AG04450 (cell line): ENCODE measurements around the gene PRR5L. TPM values are rescaled to one million over a fixed set of nuclear protein-coding genes. Genes with fewer than 3 reads are reported as not detected.

Experiments used
- CTCF ChIA-PET: fragments of 300-600, 350-600 bp; formaldehyde crosslinking; extraction: SDS; loops from one replicate; lab custom pipeline; 2022; ENCODE audit warnings: antibody characterized with exemption, inconsistent platforms; lab: Charles Lee
- POLR2A ChIA-PET: fragments of 350-600 bp; formaldehyde crosslinking; extraction: SDS; loops from one replicate; lab custom pipeline; 2021; ENCODE audit warnings: antibody characterized with exemption, inconsistent platforms; lab: Yijun Ruan, JAX
- DNase-seq: peaks from one replicate; pipeline ENCODE4 v3.0.0-alpha.2; 2011; ENCODE audit warnings: low read depth, low spot score
- H3K27ac ChIP-seq: one replicate; pipeline ENCODE4 v1.5.1; 2012; ENCODE audit warnings: low read depth, low read length, control low read depth
- H3K27me3 ChIP-seq: one replicate; pipeline ENCODE4 v1.6.0; 2012; ENCODE audit warnings: low read length; ENCODE audit not compliant: control insufficient read depth, insufficient read depth
- H3K4me3 ChIP-seq: 2 replicates; pipeline ENCODE4 v1.5.1; 2011; ENCODE audit warnings: mild to moderate bottlenecking, low read depth, low read length, control low read depth
- H3K9me3 ChIP-seq: 2 replicates; pipeline ENCODE4 v1.5.1; 2012; ENCODE audit warnings: low read length; ENCODE audit not compliant: control insufficient read depth, insufficient read depth
- CTCF ChIP-seq: IDR thresholded peaks from 2 replicates; pipeline ENCODE4 v1.5.1; 2011; ENCODE audit warnings: low read depth, low read length, control low read depth, inconsistent platforms
- polyA plus RNA-seq: library from polyadenylated mRNA; depleted of rRNA; stranded (reverse); fragments of >200 nt; gene quantifications from 2 replicates; pipeline ENCODE4 v1.2.3, GENCODE V29; 2011

Gene PRR5L
- polyA plus RNA-seq, 1 experiment, result 3.4 TPM

GRCh38 chr11:36278531-36279282 is 17.4 kb upstream of the PRR5L start:
- Histone ChIP-seq H3K4me3 (no peak overlapping the region), H3K27ac (no peak overlapping the region), H3K27me3 (no peaks in the 10 kb centered on the region), H3K9me3 (no peaks in the 10 kb centered on the region)
- ChIA-PET POLR2A (no interaction called here), CTCF (interaction anchor here (1.4 to 1.5 kb wide), 3 partner anchors 19 to 214 kb away, joined by 4 to 7 read pairs (median 4); no protein-coding TSS in a partner anchor)
- DNase-seq, result no peak
- no peak for TF ChIP-seq CTCF

DNA sequence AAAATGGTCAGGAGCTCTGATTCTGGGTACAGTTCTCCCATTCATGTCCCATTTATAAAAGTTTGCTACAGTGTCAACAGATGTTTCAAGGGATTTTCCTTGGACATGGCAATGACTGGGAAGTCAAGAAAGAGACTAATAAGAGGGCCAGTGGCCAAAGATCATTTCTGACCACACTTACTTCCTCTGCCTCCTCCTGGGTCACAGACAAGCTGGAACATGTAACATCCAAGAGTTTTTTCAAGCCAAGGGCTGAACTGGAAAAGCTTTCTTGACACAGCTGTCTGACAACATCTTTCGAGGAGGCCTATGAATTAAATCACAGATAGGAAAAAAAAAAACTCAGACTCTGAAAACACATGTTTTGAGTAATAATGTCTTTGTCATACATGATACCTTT is 15.6 kb upstream of the PRR5L start:
- Histone ChIP-seq H3K27me3 (no peaks in the 10 kb centered on the region), H3K9me3 (no peaks in the 10 kb centered on the region), H3K27ac (no peak overlapping the region), H3K4me3 (no peak overlapping the region)
- CTCF ChIA-PET, result interaction anchor here (0.7 to 2.3 kb wide), 5 partner anchors 13 to 459 kb away, joined by 3 to 11 read pairs (median 4); no protein-coding TSS in a partner anchor
- no peak for DNase-seq
- POLR2A ChIA-PET, result no interaction called here
- TF ChIP-seq CTCF, result no peak

DNA sequence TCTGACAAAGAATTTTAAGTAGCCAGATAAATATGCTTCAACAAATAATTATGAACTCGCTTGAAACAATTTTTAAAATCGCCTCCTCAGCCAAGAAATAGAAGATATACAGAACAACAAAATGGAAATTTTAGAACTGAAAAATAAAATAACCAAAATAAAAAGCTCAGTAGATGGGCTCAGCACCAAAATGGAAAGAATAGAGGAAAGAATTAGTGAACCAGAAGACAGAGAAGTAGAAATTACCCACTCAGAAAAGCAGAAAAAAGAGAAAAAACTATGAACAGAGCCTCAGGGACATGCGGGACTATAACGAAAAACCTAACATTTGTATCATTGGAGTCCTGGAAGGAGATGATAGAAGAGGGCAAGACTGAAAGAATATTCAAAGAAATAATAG is 14.2 kb upstream of the PRR5L start:
- ChIA-PET CTCF (interaction anchor here (1.4 to 2.3 kb wide), 3 partner anchors 23 to 460 kb away, joined by 5 to 11 read pairs (median 5); no protein-coding TSS in a partner anchor), POLR2A (no interaction called here)
- no peak for DNase-seq
- Histone ChIP-seq H3K9me3 (no peaks in the 10 kb centered on the region), H3K4me3 (no peak overlapping the region), H3K27ac (no peak overlapping the region), H3K27me3 (no peaks in the 10 kb centered on the region)
- TF ChIP-seq CTCF, result no peak

DNA sequence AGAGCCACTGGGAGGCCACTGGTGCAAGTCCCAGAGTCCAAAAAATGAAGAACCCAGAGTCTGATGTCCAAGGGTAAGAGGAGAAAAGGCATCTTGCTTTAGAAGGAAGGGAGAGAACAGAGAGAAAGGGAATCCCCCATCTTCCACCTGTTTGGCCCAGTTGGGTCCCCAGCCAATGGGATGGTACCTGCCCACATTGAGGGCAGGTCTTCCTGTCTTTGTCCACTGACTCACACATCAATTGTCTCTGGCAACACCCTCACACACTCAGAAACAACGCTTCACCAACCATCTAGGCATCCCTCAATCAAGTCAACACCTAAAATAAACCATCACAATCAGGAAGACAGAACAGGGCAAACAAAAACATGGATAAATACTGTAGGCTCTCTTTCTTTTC is 13.2 kb upstream of the PRR5L start:
- Histone ChIP-seq H3K27me3 (no peaks in the 10 kb centered on the region), H3K9me3 (no peaks in the 10 kb centered on the region), H3K27ac (no peak overlapping the region), H3K4me3 (no peak overlapping the region)
- POLR2A ChIA-PET, result no interaction called here
- no peak for TF ChIP-seq CTCF
- no peak for DNase-seq
- CTCF ChIA-PET, result interaction anchor here (1.5 kb wide), 1 partner anchor 210 kb away, joined by 5 read pairs; no protein-coding TSS in a partner anchor

- no peaks in the 10 kb centered on the region for H3K9me3 ChIP-seq
- H3K27ac ChIP-seq, result no peak overlapping the region
- ChIA-PET POLR2A (no interaction called here), CTCF (interaction anchor here (0.7 to 9.5 kb wide), 6 partner anchors 23 to 467 kb away, joined by 3 to 279 read pairs (median 4); no protein-coding TSS in a partner anchor)
- H3K4me3 ChIP-seq, result peak overlapping the region; percentile 98
- no peaks in the 10 kb centered on the region for H3K27me3 ChIP-seq
- no peak for TF ChIP-seq CTCF
- no peak for DNase-seq
Observed at GRCh38 chr11:36288442-36289225, 7.5 kb upstream of the PRR5L start.
